Peyer's patch (tissue), 4 donors: Measurements from ENCODE around the gene TMEM184A.

Source experiments
- CTCF ChIP-seq, 6 experiments: fragments of 450-650 bp in 4 of 6; fragments of 200-600 bp in 2 of 6; sonication (generic) in 1 of 6; IDR thresholded peaks; one replicate each; pipeline ENCODE4 v1.5.1; 2017 to 2019; ENCODE audit warnings: antibody characterized with exemption in 6 of 6, mild to moderate bottlenecking in 3 of 6, moderate library complexity in 1 of 6
- POLR2A ChIP-seq, 2 donors: fragments of 450-650 bp; IDR thresholded peaks; one replicate each; pipeline ENCODE4 v1.5.1; 2017; ENCODE audit warnings: antibody characterized with exemption in 2 of 2, mild to moderate bottlenecking in 2 of 2, moderate library complexity in 2 of 2

GRCh38 chr7:1544896-1545416 lies 11.0 kb downstream of the TMEM184A start:
- TF ChIP-seq CTCF (IDR thresholded peaks at IDR 0.05) (no peak), POLR2A (IDR thresholded peaks at IDR 0.05) (no peak)
